ENCODE results near the gene GCLC.

GCLC gene

DNA sequence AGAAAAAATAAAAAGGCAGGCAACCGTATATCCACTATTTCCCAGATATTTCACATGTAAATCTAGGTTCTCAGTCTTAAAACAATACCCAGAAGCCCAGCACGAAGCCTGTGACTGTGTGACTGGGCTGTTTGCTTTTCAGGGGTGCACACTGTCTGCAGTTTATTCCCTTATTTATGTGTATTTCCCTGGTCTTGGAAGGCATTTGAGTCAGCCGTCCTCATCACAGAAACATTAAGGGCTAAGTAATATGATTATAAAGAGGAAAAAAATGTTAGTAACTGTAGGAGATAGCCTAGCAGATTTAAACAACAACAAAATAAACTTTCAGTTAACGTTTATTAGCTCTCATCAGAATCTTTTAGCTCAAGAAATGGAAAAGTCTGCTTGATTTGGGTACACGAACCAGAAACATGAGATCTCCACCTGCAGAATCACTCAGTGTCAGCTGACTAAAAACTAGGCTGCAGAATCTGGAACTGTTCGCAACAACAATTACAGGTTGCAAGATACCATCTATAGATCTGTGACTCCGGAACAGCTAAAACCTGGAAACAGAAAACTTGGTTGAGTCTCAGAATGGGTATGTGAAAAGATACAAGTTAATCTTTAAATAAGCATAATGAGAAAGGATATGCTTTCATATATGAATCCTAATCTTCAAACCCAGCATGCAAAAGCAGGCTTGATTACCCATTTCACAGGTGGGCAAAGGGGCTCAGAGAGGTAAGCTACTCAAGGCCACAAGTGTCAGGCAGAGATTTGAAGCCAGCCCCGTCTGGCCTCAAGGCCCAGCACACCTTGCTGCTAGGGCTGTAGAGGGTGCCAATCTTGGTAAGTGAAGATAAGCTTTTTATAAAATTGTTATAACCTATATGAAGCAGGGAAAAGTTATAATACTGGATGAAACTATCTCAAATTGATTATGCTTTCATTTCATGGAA is 21.1 kb downstream of the GCLC start:
- no peak for DNase-seq

DNA sequence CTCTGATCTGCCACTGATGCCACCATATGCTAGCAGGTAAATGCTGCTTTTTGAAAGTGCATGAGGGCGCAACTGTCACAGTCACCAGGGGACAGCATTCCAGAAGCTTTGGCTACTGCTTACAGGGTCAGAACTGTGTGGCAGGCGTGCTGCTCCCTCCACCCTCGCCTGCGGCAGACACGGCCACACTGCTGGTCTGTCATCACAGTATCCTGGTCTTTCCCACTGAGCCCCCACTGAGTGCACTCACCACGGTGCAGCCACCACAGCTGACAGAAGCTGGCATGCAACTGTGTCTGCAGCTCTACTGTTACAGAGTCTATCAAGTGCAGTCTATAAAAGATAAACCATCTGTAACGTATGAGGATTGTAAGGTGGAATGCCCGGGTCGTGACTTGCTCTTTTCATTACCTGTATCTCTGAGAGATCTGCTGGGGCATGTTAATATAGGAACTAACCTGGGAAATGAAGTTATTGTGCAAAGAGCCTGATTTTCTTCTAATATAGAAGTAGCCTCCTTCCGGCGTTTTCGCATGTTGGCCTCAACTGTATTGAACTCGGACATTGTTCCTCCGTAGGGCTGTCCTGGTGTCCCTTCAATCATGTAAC is 24.5 kb downstream of the GCLC start:
- DNase-seq, result no peak

DNA sequence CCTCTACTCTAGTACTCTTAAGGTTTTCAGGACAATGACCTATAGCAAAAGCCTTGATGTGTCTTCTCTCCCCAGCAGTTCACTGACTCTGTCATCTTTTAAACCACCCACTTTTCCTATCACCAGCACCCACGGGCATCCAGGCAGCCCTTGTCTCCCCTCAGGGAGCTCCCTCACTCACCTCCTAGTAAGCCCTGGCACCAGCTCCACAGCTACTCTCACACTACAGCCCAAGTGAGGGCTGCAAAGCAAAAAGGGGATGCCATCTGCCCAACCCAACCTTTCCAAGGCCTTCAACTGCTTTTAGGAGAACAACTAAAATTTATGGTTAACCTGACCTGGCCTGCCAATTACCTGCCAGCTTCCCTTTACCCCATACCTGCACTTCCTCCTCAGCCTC is 26.0 kb downstream of the GCLC start:
- no peak for DNase-seq

DNA sequence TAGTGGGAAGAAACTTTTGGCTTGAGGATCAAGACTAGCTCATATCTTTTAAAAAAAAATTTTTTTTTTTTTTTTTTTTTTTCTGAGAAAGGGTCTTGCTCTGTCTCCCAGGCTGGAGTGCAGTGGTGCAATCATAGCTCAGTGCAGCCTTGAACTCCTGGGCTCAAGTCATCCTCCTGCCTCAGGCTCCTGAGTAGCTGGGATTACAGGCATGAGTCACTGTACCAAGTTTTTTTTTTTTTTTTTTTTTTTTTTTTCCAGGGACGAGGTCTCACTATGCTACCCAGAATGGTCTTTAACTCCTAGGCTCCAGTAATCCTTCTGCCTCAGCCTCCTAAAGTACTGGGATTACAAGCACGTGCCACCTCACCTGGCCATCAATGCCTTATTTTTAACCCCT is 27.9 kb downstream of the GCLC start:
- DNase-seq, result no peak

DNA sequence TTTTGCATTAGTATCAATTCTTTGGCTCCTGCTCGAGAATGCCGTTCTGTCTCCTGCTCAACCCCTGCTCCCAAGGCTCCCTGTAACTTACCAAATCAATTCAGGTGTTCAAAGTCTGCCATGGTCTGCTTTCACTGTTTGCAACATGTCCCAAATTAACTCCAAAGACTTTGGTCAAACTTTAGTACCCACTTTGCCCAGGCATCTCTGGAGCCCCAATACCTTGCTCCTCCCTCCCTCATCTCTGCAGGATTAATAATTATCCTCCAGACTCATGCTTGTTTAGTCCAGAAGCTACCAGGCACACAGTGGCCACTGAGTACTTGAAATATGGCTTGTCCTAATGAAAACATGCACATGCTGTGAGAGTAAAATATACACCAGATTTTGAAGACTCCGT is 30.2 kb downstream of the GCLC start:
- DNase-seq, result no peak

DNA sequence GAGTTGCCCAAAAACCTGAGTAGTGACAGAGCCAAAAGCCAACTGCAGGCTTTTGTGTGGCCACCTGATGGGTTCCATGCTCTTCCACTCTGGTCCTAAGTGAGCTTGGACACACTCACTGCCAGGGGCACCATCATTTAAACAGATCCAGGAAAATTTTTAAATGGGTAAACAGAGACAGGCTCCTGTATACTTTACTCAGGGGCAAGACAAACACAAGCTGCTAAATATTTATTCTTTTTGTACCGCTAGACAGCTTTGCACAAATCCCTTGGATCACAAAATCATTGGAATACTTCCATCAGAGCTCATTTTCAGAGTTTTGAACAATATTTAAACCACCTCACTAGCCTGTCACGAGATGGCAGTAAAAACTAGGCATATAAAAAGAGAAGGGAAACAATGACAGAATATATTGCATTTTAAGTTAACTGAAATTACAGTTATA is 31.4 kb downstream of the GCLC start:
- no peak for DNase-seq

DNA sequence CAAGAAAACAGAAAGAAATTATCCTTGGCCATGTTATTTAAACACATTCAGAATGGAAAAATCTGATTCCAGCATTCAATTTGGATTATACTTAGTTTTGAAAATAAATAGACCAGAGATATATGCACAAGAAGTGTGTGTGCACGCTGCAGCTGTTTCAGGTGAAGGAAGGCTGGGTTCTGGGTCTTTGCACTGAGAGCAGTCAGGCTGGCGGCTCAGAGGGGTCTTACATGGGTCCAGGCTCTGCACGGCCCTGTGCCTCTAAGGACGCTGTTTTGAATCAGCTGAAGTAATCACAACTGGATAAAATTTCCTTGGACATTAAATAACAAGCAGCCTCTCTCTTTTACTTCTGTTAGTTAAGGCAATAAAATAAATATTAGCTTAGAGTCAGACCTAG is 31.8 kb downstream of the GCLC start:
- DNase-seq, result no peak

DNA sequence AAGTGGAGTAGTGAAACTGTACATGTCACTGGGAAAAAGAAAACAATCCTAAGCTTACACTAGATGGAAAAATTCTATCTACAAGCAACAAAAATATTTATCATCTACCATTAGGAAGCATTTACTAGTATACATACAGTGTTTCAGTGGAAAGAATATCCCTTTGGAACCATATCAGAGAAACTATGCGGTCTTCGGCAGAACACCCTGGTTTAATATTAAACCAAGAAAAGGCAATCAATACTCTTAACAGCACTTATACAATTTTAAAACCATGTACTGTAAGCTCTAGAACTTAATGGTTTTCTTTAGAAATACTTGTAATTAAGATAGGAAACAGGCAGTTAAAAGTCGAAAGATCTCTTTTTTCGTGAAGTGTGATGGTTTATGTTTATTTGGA is 32.3 kb downstream of the GCLC start:
- no peak for DNase-seq

DNA sequence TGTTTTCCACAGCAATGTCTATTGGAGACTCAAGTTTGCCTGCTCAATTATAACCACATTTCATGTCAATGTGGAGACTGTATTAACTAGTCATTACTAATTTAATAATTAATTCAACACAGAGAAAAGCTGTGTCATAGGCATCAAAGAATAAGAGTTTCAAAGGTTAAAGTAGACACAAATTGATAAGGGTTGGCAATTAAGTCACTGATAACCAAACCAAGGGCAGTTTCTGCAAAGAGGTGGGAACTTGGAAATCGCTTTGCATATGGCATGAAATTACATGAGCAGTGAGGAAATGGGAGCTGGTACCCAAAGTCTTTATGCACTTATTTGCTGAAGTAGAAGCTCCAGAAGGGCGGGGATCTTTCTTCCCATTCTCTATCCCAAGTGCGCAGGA is 34.2 kb downstream of the GCLC start:
- no peak for DNase-seq

DNA sequence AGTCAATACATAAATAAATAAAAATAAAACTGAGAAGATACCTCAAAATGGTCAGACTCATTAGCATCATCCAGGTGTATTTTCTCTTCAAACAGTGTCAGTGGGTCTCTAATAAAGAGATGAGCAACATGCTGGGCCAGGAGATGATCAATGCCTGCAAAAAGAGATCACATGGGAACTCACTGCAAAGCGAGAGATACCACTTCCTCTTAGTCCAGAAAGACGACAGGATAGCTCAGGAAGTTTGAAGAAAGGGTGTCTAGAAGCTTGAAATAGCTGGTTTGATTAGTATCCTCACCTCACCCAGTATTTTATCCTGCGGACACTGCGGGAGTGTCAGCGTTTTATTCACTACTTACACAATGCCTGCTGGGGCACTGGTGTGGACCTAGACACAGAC is 38.0 kb downstream of the GCLC start:
- no peak for DNase-seq

DNA sequence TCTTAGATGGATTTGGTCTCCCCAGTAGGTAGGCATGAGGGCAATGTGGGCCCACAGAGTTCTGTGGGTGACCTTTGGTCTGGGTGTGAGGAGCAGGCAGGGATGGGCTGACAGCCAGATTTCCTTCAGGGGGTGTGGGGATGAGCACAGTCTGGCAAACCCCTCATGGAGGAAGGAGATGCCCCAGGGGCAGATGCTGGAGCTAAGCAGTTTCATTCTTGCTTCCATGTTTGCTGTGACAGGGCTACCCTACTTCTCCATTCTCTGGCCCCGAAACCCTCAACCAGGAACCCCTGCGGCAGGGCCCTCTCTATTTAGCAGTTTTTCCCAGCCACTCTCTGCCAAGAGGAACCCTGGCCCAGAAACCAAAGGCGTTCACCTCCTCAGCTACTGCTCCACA is 40.4 kb downstream of the GCLC start:
- no peak for DNase-seq

DNA sequence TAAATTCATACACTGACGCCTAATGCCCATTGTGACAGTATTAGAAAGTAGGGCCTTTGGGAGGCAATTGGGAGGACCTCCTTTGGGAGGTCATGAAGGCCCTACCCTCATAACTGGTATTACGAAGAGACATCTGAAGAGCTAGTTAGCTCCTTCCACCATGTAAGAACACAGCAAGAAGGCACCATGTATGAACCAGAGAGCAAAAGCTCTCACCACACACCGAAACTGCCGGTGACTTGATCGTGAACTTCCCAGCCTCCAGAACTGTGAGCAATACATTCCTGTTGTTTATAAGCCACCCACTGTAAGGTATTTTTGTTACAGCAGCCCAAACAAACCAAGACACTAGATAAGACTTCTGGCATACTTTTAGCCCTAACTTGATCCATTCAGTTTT is 41.8 kb downstream of the GCLC start:
- DNase-seq, result no peak

DNA sequence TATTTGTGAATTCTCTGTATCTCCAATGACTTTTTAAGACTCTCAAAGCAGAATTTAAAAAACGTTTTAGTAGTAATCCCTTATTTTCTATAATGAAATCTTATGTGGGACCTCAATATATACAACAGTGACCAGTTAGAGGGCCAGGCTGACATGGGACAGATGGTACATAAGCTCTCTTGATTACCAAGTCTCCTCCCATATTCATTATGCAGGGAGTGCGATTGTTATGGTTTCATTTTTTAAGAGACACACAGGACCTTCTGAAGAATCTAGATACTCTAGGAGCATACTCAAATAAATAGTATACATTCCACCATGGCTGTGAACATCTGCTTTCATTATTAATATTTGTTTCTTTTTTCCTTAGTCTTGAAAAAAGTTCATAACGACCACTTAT is 43.5 kb downstream of the GCLC start:
- no peak for DNase-seq

DNA sequence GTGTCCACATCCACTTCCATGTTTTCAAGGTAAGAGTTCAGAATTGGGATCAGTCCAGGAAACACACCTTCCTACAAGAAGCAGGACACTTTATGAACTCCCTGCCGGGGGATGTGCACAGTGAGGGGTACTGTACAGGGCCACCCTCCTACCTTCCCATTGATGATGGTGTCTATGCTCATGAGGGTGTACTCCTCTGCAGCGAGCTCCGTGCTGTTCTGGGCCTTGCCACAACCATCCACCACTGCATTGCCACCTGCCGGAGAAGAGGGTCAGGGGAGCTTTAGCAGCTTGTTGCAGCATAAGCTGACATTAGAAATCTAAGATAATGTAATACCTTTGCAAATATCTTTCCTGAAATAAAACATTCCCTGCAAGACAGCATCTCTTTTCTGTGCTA is 44.8 kb downstream of the GCLC start:
- DNase-seq, result no peak

DNA sequence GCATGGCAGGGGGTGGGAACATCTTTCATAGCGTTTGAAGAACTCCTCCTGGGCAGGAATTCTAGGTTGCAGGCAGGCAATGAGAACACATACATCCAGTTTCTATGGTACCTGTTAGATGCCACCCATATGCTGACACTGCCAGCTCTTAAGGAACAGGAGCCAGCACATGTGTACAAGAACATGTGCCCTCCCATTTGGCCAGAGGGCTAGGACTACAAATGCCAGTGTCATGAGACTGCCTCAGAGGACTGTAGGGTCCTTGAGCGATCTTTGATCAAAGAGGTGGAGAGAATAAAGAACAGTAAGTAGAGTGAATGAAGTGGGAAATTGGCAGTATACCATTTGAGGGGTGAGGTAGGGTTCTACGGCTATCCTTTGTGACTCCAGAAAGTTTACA is 45.8 kb downstream of the GCLC start:
- DNase-seq, result no peak

DNA sequence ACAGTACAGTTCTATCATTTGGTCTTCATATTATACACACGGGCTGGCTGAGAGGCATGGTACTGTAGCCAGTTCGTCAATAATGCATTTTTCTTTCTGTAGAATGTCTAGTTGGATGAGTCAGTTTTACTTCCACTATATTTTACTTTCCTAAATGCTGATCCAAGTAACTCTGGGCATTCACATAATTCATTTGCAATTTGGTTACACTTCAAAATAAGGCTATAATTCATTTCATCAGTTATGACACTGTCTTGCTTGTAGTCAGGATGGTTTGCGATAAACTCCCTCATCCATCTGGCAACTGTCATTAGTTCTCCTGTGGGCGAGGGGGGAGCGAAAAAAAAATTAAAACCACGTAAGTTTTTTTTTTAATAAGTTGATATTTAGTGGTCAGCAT is 46.3 kb downstream of the GCLC start:
- DNase-seq, result no peak

DNA sequence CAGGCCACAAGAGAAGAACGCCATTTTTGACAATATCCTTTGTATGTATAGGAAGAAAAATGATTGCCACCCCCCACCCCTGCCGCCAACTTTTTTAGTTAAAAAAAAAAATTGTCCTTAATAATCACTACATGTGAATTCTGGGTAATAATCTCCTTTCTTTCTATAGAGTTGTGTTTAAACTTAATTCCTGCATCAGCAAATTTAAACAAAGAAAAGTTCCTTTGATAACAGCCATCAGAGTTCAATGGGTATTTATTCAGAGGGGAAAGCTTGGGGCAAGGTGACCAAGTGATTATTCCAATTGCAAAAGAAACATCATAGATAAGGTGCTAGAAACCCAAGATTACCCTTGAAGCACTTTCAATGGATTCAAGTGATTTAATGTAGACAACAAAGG is 47.0 kb downstream of the GCLC start:
- DNase-seq, result no peak

DNA sequence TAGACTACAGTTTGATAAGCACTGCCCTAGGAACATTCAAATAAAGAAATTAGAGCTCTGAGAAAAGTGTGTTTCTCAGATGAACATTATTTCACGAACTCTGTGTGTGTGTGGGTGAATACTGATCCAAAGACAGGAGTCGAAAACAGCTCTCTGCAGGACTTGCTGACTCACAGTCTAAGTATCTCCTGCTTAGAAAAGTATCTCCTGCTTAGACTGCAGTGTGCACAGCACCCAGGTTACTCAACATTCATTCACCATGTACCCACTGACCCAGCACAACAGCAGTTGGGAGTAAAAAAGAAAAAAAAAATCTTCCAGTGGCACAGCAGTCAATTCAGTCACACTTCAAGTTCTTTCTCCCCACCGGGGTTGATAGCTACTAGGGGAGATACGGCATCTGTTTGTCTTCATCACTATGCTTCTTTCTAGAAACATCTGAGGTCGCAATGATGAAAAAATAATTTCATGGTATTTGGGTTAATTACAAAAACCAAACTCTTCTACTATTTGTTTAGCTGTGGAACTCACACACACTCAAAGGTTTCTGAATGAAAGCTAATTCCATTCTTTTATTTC is 48.0 kb downstream of the GCLC start:
- no peak for DNase-seq

DNA sequence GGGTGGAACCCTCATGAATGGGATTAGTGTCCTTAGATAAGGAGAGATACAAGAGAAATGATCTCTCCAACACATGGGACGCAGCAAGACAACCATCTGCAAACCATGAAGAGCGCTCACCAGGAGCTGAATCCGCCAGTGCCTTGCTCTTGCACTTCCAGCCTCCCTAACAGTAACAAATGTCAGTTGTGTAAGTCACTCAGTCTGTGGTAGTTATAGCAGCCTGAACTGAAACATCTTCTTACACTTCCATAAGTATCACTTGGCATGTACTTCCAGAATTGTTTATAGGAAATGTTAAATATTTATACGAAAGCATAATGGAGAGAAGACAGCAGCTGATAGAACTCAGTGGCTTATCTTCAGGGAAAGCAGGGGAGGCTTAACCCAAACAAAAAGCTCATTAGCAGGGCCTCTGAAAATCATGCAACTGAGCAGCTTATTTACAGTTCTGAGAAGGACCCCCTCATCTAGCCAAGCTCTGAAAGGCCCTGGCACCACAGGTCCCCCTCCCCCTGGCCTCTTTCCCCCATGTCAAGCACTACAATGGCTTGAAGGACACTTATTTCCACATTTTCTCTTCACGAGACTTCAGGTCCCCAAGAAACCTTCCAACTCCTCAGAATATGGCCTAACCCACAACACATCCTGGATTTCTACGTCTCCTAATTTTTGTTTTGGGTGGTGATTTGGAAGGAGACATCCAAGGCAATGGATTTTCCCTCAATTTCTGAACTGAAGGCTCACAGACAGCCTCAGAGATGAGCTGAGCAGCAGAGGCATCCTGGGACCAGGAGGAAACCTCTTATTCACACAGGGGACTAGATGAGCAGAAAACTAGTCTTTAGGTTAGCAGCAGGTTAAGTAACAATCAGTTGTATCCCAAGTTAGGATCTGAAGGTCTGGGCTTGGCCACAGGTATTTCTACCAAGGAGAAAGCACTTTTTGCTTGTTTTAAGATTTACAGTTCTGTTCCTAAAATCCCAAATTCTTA is 49.1 kb downstream of the GCLC start:
- DNase-seq, result no peak

DNA sequence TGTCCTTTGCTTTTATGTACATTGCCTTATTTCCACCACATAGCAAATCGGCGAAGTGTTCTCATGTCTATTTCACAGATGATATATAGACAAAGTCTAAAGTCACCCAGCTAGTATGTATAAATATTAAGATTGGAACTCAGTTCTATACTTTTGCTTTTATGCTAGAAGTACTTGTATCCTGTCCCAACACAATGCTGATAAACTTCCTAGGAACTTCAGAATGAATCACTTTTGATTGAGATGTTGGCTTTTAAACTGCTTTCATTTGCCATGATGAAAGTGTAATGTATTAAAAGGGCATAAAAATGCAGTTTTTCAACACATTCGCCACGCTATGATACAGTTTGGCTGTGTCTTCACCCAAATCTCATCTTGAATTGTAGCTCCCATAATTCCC is 50.8 kb downstream of the GCLC start:
- DNase-seq, result no peak

DNA sequence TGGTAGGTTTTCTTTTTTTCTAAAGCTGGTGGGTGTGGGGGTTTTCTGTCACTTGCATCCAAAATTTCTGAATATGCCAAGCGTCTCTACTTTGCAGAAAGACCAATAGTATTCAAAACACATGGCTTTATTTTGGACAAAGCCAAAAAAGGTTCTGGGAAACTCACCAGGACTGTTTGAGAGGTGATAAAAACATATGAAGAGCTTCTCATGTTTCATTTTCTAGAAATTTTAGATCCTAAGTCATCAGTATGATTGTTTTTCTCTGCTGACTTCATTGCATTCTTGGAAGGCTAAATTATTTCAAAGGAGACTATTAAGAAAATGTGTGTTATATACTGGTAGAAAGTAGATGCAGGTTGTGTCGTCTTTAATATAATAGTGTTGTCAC is 51.3 kb downstream of the GCLC start:
- no peak for DNase-seq

DNA sequence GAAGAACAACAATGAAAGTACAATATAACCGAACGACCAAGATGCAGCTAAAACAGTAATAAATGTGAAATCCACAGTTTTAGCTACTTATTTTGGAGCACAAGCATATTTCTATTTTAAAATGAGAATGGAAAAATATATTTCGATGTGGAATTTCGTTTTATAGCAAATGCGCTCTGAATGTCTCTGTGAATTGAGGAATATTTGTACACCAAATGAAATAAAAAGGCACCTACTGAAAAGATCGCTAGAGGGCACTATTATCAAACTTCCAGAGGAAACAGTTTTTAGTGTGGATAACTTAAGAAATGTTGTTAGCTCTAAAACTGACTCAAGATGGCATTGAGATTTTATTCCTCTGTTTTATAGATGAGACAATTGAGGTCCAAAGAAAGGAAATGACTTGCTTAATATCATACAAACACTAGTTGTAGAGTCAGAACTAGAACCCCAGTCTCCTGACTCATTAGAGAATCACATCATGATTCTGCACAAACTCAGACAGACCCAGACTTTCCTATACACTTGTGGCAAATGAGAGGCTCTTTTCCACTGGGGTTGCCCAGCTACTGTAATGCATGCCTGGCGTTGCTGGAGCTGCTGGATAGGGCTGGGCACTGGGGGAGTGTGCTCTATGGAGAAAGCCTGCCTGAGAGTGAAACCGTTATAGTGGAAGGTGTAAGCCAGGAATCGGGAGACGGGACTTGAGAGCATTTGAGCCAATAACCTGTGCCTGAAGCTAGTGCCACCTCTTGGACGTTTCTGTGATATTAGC is 51.9 kb downstream of the GCLC start:
- peak in 3 of 6 experiments; percentile 22 to 67 (median 50) for DNase-seq
